Measurements from ENCODE around the gene BCKDHA. TPM values are rescaled to one million over a fixed set of nuclear protein-coding genes. Genes with fewer than 3 reads are reported as not detected.

Gene BCKDHA
- total RNA-seq, 1 experiment from 2014 or later = 17.7 TPM

DNA sequence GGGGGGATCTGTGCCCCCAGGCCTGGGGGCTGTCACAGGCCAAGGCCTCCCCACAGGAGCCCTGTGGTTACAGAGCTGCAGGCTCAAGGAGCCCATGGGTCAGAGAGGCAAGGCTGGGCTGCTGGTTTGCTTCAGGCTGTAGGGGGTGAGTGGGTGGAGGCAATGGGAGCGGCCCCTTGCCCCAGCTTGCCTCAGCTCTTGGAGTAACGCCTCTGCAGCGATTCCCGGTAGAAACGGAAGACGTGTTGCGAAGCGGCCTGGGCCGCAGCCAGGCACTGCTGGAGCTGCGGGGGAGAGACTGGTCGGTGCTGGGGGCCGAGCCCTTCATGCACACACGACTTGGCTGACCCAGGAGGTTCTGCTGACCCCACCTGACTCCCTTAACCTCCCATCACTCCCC is 11.2 kb upstream of the BCKDHA start:
- no TSS peak for BruUV-seq (replicated peaks)
- POLR2A ChIA-PET = no interaction called here
- DNase-seq (ENCODE audit: low read depth, low spot score) = no peak
- RAD21 ChIA-PET (ENCODE audit: low non-redundant PET in 1 of 2, low total read pairs in 2 of 2, uncharacterized antibody in 2 of 2, unreplicated experiment in 2 of 2) = no interaction called here
- H3K36me3 ChIP-seq (ENCODE audit: control insufficient read depth in 1 of 2, insufficient read depth in 2 of 2, low read length in 2 of 2) = peaks cover 10 to 13% of the 10 kb centered on the region in 2 experiments; a peak in 3 of 4 replicates
- ATAC-seq = no peak; the same call in 1 of the 2 replicates
- no peaks in the 10 kb centered on the region for H3K4me1 ChIP-seq (ENCODE audit: control insufficient read depth in 1 of 2, insufficient read depth in 2 of 2, low read length in 2 of 2)
- H4K20me1 ChIP-seq (ENCODE audit: insufficient read depth) = no peaks in the 10 kb centered on the region
- intact Hi-C loops (cut with micrococcal nuclease) = no loop called here
- no peaks in the 10 kb centered on the region for H3K27me3 ChIP-seq (ENCODE audit: insufficient read depth, low read length)
- CTCF ChIA-PET = no interaction called here
- TF ChIP-seq CEBPB (IDR thresholded peaks at IDR 0.05; ENCODE audit: low read depth) (no peak), SP1 (IDR thresholded peaks at IDR 0.05; ENCODE audit: low read depth) (no peak), EZH2phosphoT487 (IDR thresholded peaks at IDR 0.05; ENCODE audit: borderline replicate concordance) (no peak), FOSL1 (IDR thresholded peaks at IDR 0.05; ENCODE audit: low read depth) (no peak)
- TF ChIP-seq, protein P1, sequence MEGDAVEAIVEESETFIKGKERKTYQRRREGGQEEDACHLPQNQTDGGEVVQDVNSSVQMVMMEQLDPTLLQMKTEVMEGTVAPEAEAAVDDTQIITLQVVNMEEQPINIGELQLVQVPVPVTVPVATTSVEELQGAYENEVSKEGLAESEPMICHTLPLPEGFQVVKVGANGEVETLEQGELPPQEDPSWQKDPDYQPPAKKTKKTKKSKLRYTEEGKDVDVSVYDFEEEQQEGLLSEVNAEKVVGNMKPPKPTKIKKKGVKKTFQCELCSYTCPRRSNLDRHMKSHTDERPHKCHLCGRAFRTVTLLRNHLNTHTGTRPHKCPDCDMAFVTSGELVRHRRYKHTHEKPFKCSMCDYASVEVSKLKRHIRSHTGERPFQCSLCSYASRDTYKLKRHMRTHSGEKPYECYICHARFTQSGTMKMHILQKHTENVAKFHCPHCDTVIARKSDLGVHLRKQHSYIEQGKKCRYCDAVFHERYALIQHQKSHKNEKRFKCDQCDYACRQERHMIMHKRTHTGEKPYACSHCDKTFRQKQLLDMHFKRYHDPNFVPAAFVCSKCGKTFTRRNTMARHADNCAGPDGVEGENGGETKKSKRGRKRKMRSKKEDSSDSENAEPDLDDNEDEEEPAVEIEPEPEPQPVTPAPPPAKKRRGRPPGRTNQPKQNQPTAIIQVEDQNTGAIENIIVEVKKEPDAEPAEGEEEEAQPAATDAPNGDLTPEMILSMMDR (IDR thresholded peaks at IDR 0.05 in 2 of 3, conservative IDR thresholded peaks at IDR 0.05 in 1 of 3; ENCODE audit: borderline replicate concordance in 1 of 3, insufficient read depth in 1 of 3, low read depth in 2 of 3, low read length in 2 of 3) = no peak
- no peak overlapping the region for H3K4me2 ChIP-seq (ENCODE audit: low read length)
- no peak overlapping the region for H3K27ac ChIP-seq (ENCODE audit: low read depth, low read length)
- no peaks in the 10 kb centered on the region for H3K9me3 ChIP-seq (ENCODE audit: control insufficient read depth in 1 of 2, insufficient read depth in 1 of 2, low read depth in 1 of 2, low read length in 2 of 2)
- no peak overlapping the region for H3K4me3 ChIP-seq (replicated peaks in 1 of 2; ENCODE audit: low read depth in 1 of 2, low read length in 2 of 2)
- H3K9me2 ChIP-seq (ENCODE audit: insufficient read depth) = no peaks in the 10 kb centered on the region
- no peak overlapping the region for H2AFZ ChIP-seq (ENCODE audit: low read depth, low read length, poor library complexity, severe bottlenecking)
- H3K79me2 ChIP-seq (ENCODE audit: insufficient read depth, low read length) = no peaks in the 10 kb centered on the region
- H3K9ac ChIP-seq (ENCODE audit: low read length) = no peak overlapping the region

DNA sequence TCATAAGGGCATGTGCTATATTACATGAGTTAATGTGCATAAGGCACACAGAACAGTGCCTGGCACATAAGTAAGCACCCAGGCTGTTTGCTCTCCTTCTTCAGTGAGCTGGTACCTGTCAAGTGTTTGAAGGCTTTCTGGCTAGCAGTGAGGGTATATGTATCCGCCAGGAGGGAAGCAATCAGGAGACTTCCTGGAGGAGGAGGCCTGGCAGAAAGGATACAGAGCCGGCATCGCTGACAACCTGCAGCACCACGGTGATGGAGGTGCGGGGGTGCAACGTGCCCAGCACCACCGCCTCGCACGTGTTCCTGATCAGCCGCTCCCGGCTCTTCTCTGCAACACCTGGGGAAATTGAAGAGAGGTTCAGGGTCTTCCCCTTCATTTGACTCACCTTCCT is 6.0 kb upstream of the BCKDHA start:
- Histone ChIP-seq H3K4me3 (replicated peaks in 1 of 2; ENCODE audit: low read depth in 1 of 2, low read length in 2 of 2) (no peak overlapping the region), H4K20me1 (ENCODE audit: insufficient read depth) (no peaks in the 10 kb centered on the region), H2AFZ (ENCODE audit: low read depth, low read length, poor library complexity, severe bottlenecking) (no peak overlapping the region), H3K4me1 (ENCODE audit: control insufficient read depth in 1 of 2, insufficient read depth in 2 of 2, low read length in 2 of 2) (peaks cover 2 to 8% of the 10 kb centered on the region in 2 experiments; a peak in 1 of 4 replicates), H3K27me3 (ENCODE audit: insufficient read depth, low read length) (no peaks in the 10 kb centered on the region), H3K36me3 (ENCODE audit: control insufficient read depth in 1 of 2, insufficient read depth in 2 of 2, low read length in 2 of 2) (peaks cover 10 to 17% of the 10 kb centered on the region in 2 experiments; a peak in 3 of 4 replicates), H3K4me2 (ENCODE audit: low read length) (no peak overlapping the region), H3K79me2 (ENCODE audit: insufficient read depth, low read length) (peaks cover 18% of the 10 kb centered on the region), H3K9ac (ENCODE audit: low read length) (no peak overlapping the region), H3K27ac (ENCODE audit: low read depth, low read length) (no peak overlapping the region), H3K9me2 (ENCODE audit: insufficient read depth) (no peaks in the 10 kb centered on the region), H3K9me3 (ENCODE audit: control insufficient read depth in 1 of 2, insufficient read depth in 1 of 2, low read depth in 1 of 2, low read length in 2 of 2) (no peaks in the 10 kb centered on the region)
- ChIA-PET POLR2A (no interaction called here), CTCF (no interaction called here), RAD21 (ENCODE audit: low non-redundant PET in 1 of 2, low total read pairs in 2 of 2, uncharacterized antibody in 2 of 2, unreplicated experiment in 2 of 2) (no interaction called here)
- DNase-seq (ENCODE audit: low read depth, low spot score) = no peak
- ATAC-seq = no peak
- TF ChIP-seq SRF (IDR thresholded peaks at IDR 0.05; ENCODE audit: low read depth) (no peak), EGR1 (IDR thresholded peaks at IDR 0.05; ENCODE audit: low read depth) (no peak), ZNF274 (IDR thresholded peaks at IDR 0.05; ENCODE audit: low read depth, low read length) (no peak)
- BruUV-seq (replicated peaks) = no TSS peak
- intact Hi-C loops (cut with micrococcal nuclease) = no loop called here

All from HCT116 (cell line).